ENCODE data around the gene CDKN1C. TPM values are rescaled to one million over a fixed set of nuclear protein-coding genes. Genes with fewer than 3 reads are reported as not detected.

Gene CDKN1C
- total RNA-seq, 2 donors from 2014 or later = 17.2 to 28.7 TPM

DNA sequence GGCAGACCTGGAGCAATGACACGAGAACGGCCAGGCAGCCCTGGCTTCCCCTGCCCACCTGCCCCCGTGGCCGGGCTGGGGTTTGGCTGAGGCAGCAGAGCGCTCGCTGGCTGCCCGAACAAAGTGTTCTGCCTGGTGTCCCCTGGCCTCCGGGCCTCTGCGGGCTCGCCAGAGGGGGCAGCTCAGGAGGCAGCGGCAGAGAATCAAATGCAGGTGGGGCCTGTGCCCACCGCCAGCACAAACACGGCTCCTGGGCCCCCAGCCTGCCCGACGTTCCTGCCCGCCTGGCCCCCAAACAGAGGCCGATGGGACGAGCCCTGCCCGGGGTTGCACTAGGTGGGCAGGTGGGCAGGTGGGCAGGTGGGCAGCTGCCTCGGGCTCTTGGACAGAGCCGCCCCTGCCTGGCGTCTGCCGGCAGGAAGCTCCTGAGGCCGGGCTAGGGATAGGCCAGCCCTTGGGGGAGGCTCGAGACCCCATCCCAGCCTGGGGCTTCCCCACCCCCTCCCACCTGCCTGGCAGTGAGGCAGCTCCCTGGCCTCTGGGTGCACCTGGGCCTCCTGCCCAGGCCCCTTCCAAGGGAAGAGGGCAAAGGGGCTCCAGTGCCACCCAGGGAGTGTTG, 46.8 kb downstream of the CDKN1C start:
- Histone ChIP-seq H3K9me3 (no peaks in the 10 kb centered on the region), H3K27me3 (no peaks in the 10 kb centered on the region), H3K4me1 (peaks cover 0 to 31% of the 10 kb centered on the region in 2 donors), H3K27ac (no peak overlapping the region), H3K36me3 (no peaks in the 10 kb centered on the region), H3K4me3 (no peak overlapping the region)
- no peak for DNase-seq (ENCODE audit: low spot score)
- no peak for TF ChIP-seq CTCF (IDR thresholded peaks at IDR 0.05)

GRCh38 chr11:2838091-2838490, 47.5 kb downstream of the CDKN1C start:
- no peak for TF ChIP-seq CTCF (IDR thresholded peaks at IDR 0.05)
- H3K9me3 ChIP-seq = no peaks in the 10 kb centered on the region
- H3K4me3 ChIP-seq = no peak overlapping the region

GRCh38 chr11:2837651-2838050, 47.9 kb downstream of the CDKN1C start:
- DNase-seq (ENCODE audit: low spot score) = no peak
- no peak for TF ChIP-seq CTCF (IDR thresholded peaks at IDR 0.05)
- no peaks in the 10 kb centered on the region for H3K27me3 ChIP-seq
- peaks cover 0 to 31% of the 10 kb centered on the region in 2 donors for H3K4me1 ChIP-seq
- peak overlapping the region in 1 of 2 donors; percentile 17 for H3K27ac ChIP-seq
- H3K36me3 ChIP-seq = no peaks in the 10 kb centered on the region
- no peaks in the 10 kb centered on the region for H3K9me3 ChIP-seq
- no peak overlapping the region for H3K4me3 ChIP-seq

More at GRCh38 chr11:2838091-2838490, 47.5 kb downstream of the CDKN1C start:
- Histone ChIP-seq H3K4me1 (peaks cover 0 to 31% of the 10 kb centered on the region in 2 donors), H3K36me3 (no peaks in the 10 kb centered on the region), H3K27ac (no peak overlapping the region), H3K27me3 (no peaks in the 10 kb centered on the region)
- DNase-seq (ENCODE audit: low spot score) = no peak

- Histone ChIP-seq H3K27ac (peak overlapping the region; percentile 17 to 38), H3K4me3 (no peak overlapping the region), H3K4me1 (peaks cover 0 to 31% of the 10 kb centered on the region in 2 donors)
These were observed 48.4 kb downstream of the CDKN1C start for GRCh38 chr11:2837096-2837601.

DNA sequence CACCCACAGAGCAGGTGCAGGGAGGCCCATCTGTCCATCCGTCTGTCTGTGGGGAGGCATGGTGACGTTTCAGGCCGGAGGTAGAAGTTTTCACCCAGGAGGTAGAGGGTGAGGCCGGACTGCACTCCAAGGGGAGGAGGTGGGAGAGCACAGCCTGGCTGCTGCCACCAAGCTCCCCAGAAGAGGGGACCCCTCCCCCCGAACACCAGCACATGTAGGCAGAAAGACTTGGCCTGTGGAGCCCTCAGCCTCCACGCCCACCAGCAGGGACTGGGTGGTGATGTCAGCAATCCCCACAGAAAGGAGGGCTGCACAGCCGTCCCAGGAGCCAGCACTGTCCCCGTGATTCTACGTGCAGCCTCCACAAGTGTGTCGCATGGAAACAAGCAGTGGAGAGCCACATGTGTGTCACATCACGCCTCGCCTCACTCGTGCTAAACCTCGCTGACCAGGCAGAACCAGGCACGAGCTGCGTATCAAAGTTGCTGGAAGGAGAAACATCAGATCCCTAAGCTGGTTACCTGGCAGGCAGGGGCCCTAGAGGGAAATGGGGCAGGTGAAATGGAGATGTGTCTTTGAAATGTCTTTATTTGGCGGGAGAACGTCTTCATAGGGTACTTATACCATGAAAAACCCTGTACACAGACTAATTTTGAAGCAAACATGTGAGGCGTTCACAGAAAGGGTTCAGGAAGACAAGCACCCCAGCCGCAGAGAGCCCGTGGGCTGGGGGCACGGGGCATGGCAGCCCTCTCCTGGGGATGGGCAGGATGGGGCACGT, 49.1 kb downstream of the CDKN1C start:
- Histone ChIP-seq H3K4me1 (peaks cover 0 to 31% of the 10 kb centered on the region in 2 donors), H3K27me3 (no peaks in the 10 kb centered on the region), H3K36me3 (no peaks in the 10 kb centered on the region), H3K4me3 (no peak overlapping the region), H3K27ac (peak overlapping the region; percentile 17 to 38), H3K9me3 (no peaks in the 10 kb centered on the region)
- no peak for TF ChIP-seq CTCF (IDR thresholded peaks at IDR 0.05)
- no peak for DNase-seq (ENCODE audit: low spot score)

More at GRCh38 chr11:2837096-2837601, 48.4 kb downstream of the CDKN1C start:
- Histone ChIP-seq H3K27me3 (no peaks in the 10 kb centered on the region), H3K36me3 (no peaks in the 10 kb centered on the region), H3K9me3 (no peaks in the 10 kb centered on the region)
- peak; percentile 82 for DNase-seq (ENCODE audit: low spot score)
- TF ChIP-seq CTCF (IDR thresholded peaks at IDR 0.05) = peak in 1 of 2 donors; percentile 34
